Suprapubic skin (tissue), 3 donors: Measurements from ENCODE around the gene ZNF785.

Experiments
- CTCF ChIP-seq, 2 donors: fragments of 200-600 bp in 1 of 2; fragments of 450-650 bp in 1 of 2; sonication (generic) in 1 of 2; IDR thresholded peaks; one replicate each; pipeline ENCODE4 v1.5.1; 2016 to 2019; ENCODE audit warnings: antibody characterized with exemption in 2 of 2, mild to moderate bottlenecking in 1 of 2, moderate library complexity in 1 of 2
- EP300 ChIP-seq: sonication (generic); formaldehyde crosslinking; IDR thresholded peaks from one replicate; pipeline ENCODE4 v1.6.1; 2017; ENCODE audit warnings: antibody characterized with exemption
- POLR2A ChIP-seq, 2 donors: fragments of 450-650 bp; IDR thresholded peaks; one replicate each; pipeline ENCODE4 v1.6.1; 2017; ENCODE audit warnings: antibody characterized with exemption in 2 of 2, mild to moderate bottlenecking in 2 of 2, moderate library complexity in 2 of 2

- TF ChIP-seq CTCF (IDR thresholded peaks at IDR 0.05) = no peak
- TF ChIP-seq POLR2A (IDR thresholded peaks at IDR 0.05) = no peak
- TF ChIP-seq EP300 = no peak
Measured at GRCh38 chr16:30559690-30560089, 25.8 kb downstream of the ZNF785 start.
